Measurements from ENCODE around the gene TBCD. TPM values are rescaled to one million over a fixed set of nuclear protein-coding genes. Genes with fewer than 3 reads are reported as not detected.

Gene TBCD
- total RNA-seq, 2 donors from 2014 or later, result 55.0 to 55.5 TPM

DNA sequence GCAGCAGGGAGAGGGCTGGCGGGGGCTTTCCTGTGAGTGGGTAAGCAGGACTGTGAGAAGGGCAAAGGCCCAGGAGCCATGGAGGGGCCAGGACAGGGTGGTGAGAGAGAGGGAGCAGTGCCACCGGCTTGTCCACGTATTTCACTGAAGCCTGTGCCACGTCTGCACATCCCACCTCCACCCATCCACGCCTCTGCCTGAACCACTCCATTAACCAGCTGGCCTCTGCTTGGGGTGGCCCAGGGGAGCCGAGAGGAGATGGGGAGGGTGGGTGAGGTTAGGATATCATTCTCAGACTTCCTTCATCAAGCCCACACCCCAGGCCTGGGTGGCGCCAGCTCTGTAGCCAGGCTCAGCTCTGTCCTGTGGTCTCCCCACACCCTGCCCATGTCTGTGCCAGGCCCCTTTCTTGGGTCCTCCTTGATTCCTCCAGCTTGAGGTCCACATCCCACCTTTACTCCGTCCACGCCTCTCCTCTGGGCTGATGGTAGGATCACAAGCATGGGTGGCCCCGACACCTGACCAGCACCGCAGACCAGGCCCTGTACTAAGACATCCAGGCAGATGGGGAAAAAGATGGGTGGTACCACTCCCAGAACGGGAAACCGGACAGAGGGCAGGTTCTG, 19.6 kb upstream of the TBCD start:
- TF ChIP-seq, protein P1, sequence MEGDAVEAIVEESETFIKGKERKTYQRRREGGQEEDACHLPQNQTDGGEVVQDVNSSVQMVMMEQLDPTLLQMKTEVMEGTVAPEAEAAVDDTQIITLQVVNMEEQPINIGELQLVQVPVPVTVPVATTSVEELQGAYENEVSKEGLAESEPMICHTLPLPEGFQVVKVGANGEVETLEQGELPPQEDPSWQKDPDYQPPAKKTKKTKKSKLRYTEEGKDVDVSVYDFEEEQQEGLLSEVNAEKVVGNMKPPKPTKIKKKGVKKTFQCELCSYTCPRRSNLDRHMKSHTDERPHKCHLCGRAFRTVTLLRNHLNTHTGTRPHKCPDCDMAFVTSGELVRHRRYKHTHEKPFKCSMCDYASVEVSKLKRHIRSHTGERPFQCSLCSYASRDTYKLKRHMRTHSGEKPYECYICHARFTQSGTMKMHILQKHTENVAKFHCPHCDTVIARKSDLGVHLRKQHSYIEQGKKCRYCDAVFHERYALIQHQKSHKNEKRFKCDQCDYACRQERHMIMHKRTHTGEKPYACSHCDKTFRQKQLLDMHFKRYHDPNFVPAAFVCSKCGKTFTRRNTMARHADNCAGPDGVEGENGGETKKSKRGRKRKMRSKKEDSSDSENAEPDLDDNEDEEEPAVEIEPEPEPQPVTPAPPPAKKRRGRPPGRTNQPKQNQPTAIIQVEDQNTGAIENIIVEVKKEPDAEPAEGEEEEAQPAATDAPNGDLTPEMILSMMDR (IDR thresholded peaks at IDR 0.05), result no peak
- H3K27me3 ChIP-seq (replicated peaks; ENCODE audit: insufficient read depth), result no peaks in the 10 kb centered on the region

GRCh38 chr17:82734987-82735866, 16.6 kb upstream of the TBCD start, which contains the start of gene FN3K:
FN3K (plus strand) TSS chr17:82735615; CDS start chr17:82735637, 22 bp downstream.
- H3K27ac ChIP-seq, result peak within 1 kb of the TSS; percentile 57 to 62

More for the DNA sequence above, 19.6 kb upstream of the TBCD start:
- DNase-seq (ENCODE audit: low spot score), result no peak
- peaks cover 5% of the 10 kb centered on the region for H3K36me3 ChIP-seq
- ATAC-seq (ENCODE audit: insufficient number of reproducible peaks, low FRiP score, low read depth), result no peak
- H3K4me3 ChIP-seq, result no peak overlapping the region
- H3K27ac ChIP-seq, result no peak overlapping the region
- H3K4me1 ChIP-seq (ENCODE audit: control insufficient read depth in 1 of 2, low read depth in 2 of 2), result peaks cover 0 to 19% of the 10 kb centered on the region in 2 donors
- no peaks in the 10 kb centered on the region for H3K9me3 ChIP-seq

DNA sequence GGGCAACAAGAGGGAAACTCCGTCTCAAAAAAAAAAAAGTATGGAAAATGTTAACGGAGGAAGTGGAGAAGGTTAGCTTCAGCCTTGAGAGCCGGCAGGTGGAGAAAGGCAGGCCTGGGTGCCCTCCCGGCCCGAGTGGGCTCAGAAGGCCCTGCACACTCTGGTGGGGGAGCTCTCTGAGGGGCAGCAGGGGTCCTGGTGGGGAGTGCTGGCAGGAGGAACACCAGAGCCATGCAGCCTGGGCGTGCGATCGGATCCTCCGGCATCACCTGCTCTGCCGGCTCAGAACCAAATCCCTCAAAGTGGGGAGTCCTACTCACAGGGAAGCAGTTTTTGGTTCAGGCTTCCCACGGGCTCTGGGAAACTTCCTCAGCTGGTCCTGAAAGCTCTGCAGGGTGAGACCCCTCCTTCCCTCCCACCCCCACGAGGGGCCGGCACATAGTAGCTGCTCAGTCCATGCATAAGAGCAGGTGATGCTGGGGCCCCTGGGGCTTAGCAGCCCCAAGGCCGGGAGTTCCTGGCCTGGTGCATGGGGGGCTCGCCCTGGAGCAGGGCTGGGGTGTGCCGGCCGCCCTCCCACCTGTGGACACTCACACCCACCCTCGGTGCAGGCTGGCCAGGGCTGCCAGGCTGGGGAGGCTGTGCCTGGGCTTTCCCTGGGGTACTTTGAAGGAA, 15.2 kb upstream of the TBCD start:
- H3K9me3 ChIP-seq, result peaks cover 4% of the 10 kb centered on the region
- peaks cover 0 to 19% of the 10 kb centered on the region in 2 donors for H3K4me1 ChIP-seq (ENCODE audit: control insufficient read depth in 1 of 2, low read depth in 2 of 2)
- ATAC-seq (ENCODE audit: insufficient number of reproducible peaks, low FRiP score, low read depth) (no peak), DNase-seq (ENCODE audit: low spot score) (no peak)
- H3K27ac ChIP-seq, result no peak overlapping the region
- H3K36me3 ChIP-seq, result peaks cover 18% of the 10 kb centered on the region
- no peaks in the 10 kb centered on the region for H3K27me3 ChIP-seq (replicated peaks; ENCODE audit: insufficient read depth)
- TF ChIP-seq, protein P1 (IDR thresholded peaks at IDR 0.05), result no peak
- no peak overlapping the region for H3K4me3 ChIP-seq

More at GRCh38 chr17:82734987-82735866, 16.6 kb upstream of the TBCD start, which contains the start of gene FN3K:
- peak; percentile 51 for ATAC-seq (ENCODE audit: insufficient number of reproducible peaks, low FRiP score, low read depth)
- H3K36me3 ChIP-seq, result peaks cover 5% of the 10 kb centered on the region
- TF ChIP-seq, protein P1 (IDR thresholded peaks at IDR 0.05), result no peak
- no peak for DNase-seq (ENCODE audit: low spot score)
- peaks cover 0 to 19% of the 10 kb centered on the region in 2 donors for H3K4me1 ChIP-seq (ENCODE audit: control insufficient read depth in 1 of 2, low read depth in 2 of 2)
- H3K9me3 ChIP-seq, result no peaks in the 10 kb centered on the region
- H3K4me3 ChIP-seq, result peak within 1 kb of the TSS; percentile 84
- no peaks in the 10 kb centered on the region for H3K27me3 ChIP-seq (replicated peaks; ENCODE audit: insufficient read depth)

- H3K4me1 ChIP-seq (ENCODE audit: control insufficient read depth in 1 of 2, low read depth in 2 of 2), result peaks cover 0 to 19% of the 10 kb centered on the region in 2 donors
- TF ChIP-seq, protein P1 (IDR thresholded peaks at IDR 0.05), result no peak
- peaks cover 4% of the 10 kb centered on the region for H3K9me3 ChIP-seq
- no peak for ATAC-seq (ENCODE audit: insufficient number of reproducible peaks, low FRiP score, low read depth)
- H3K27me3 ChIP-seq (replicated peaks; ENCODE audit: insufficient read depth), result no peaks in the 10 kb centered on the region
- no peak overlapping the region for H3K4me3 ChIP-seq
- no peak overlapping the region for H3K27ac ChIP-seq
- peaks cover 27% of the 10 kb centered on the region for H3K36me3 ChIP-seq
- no peak for DNase-seq (ENCODE audit: low spot score)
Measured at GRCh38 chr17:82737967-82738877, 13.6 kb upstream of the TBCD start.
